HepG2 (cell line): ENCODE data around the gene NAALADL1. TPM values are rescaled to one million over a fixed set of nuclear protein-coding genes. Genes with fewer than 3 reads are reported as not detected.
A peak's percentile ranks its signal among the peaks of the same experiment; 100 is the strongest.

Source experiments
- DNMT1 ChIP-seq: sonication (generic); formaldehyde crosslinking; IDR thresholded peaks from 2 replicates; pipeline ENCODE4 v1.5.1; 2020; ENCODE audit warnings: mild to moderate bottlenecking, missing genetic modification reagents
- FOXO4 ChIP-seq: sonication (generic); formaldehyde crosslinking; conservative IDR thresholded peaks from 2 replicates; pipeline ENCODE4 v1.8.1; 2023; ENCODE audit warnings: missing genetic modification reagents
- HMGXB3 ChIP-seq: sonication (generic); formaldehyde crosslinking; IDR thresholded peaks from 2 replicates; pipeline ENCODE4 v1.4.0; 2020; ENCODE audit warnings: missing genetic modification reagents, borderline replicate concordance
- HNRNPLL ChIP-seq: fragments of 200-400 bp; formaldehyde crosslinking; IDR thresholded peaks from 2 replicates; pipeline ENCODE4 v1.6.1; 2017; ENCODE audit warnings: mild to moderate bottlenecking, low read depth, low read length; ENCODE audit not compliant: poor library complexity, severe bottlenecking
- IRF9 ChIP-seq: sonication (generic); formaldehyde crosslinking; IDR thresholded peaks from 2 replicates; pipeline ENCODE4 v1.8.0; 2022; ENCODE audit warnings: missing genetic modification reagents, mild to moderate bottlenecking, borderline replicate concordance
- MAZ ChIP-seq, 2 experiments: sonication (generic) in 1 of 2; formaldehyde crosslinking in 1 of 2; IDR thresholded peaks; 2 replicates each; pipeline versions ENCODE4 v1.5.0 to v1.6.1; 2012 to 2020; ENCODE audit warnings: low read depth in 2 of 2, mild to moderate bottlenecking in 2 of 2, borderline replicate concordance in 1 of 2, improper control_type of control experiment in 1 of 2, low read length in 1 of 2, missing genetic modification reagents in 1 of 2, moderate library complexity in 1 of 2
- MXD1 ChIP-seq: sonication (generic); formaldehyde crosslinking; IDR thresholded peaks from 2 replicates; pipeline ENCODE4 v1.4.0; 2020; ENCODE audit warnings: mild to moderate bottlenecking, missing genetic modification reagents
- NFAT5 ChIP-seq: sonication (generic); formaldehyde crosslinking; IDR thresholded peaks from 2 replicates; pipeline ENCODE4 v1.4.0; 2020; ENCODE audit warnings: missing genetic modification reagents
- SAP130 ChIP-seq: IDR thresholded peaks from 2 replicates; pipeline ENCODE4 v1.6.1; 2016; ENCODE audit warnings: low read depth
- SMAD9 ChIP-seq: sonication (generic); formaldehyde crosslinking; IDR thresholded peaks from 2 replicates; pipeline ENCODE4 v1.5.1; 2020; ENCODE audit warnings: mild to moderate bottlenecking, missing genetic modification reagents
- ZBTB2 ChIP-seq: sonication (generic); formaldehyde crosslinking; IDR thresholded peaks from 2 replicates; pipeline ENCODE4 v1.8.0; 2022; ENCODE audit warnings: low read depth, missing genetic modification reagents
- ZMAT3 ChIP-seq: sonication (generic); formaldehyde crosslinking; conservative IDR thresholded peaks from 2 replicates; pipeline ENCODE4 v1.7.0; 2021; ENCODE audit warnings: missing genetic modification reagents
- ZNF329 ChIP-seq: sonication (generic); formaldehyde crosslinking; IDR thresholded peaks from 2 replicates; pipeline ENCODE4 v1.9.0; 2021; ENCODE audit warnings: low read depth, mild to moderate bottlenecking, missing genetic modification reagents
- polyA plus RNA-seq, 8 experiments: library from polyadenylated mRNA; depleted of rRNA in 3 of 8; stranded (reverse) in 7 of 8; unstranded in 1 of 8; fragments of >200 nt; fragmentation: Illumina TruSeq in 4 of 8; extraction: Trizol in 4 of 8; gene quantifications; 2 replicates each; pipeline versions ENCODE4 v1.2.1 to v1.2.3, GENCODE V29; 2011 to 2016; ENCODE audit warnings: low read depth in 4 of 8, missing spikeins in 1 of 8, mixed read lengths in 1 of 8; ENCODE audit not compliant: insufficient read depth in 1 of 8
- total RNA-seq, 5 experiments: library from RNA; depleted of rRNA; stranded (reverse); fragments of >200 nt; fragmentation: Illumina TruSeq; extraction: Trizol; gene quantifications; 2 replicates each; pipeline ENCODE4 v1.2.3, GENCODE V29; 2016; ENCODE audit warnings: low read depth in 1 of 5

Gene NAALADL1
- total and polyA plus RNA-seq, 2 of the 13 experiments (the other 11 are each of a cell fraction or from before 2014, with no cell fraction given) = 9.3 to 33.9 TPM

GRCh38 chr11:65019824-65020223 is 38.5 kb downstream of the NAALADL1 start (continued):
- no peak for TF ChIP-seq NFAT5 (CRISPR knock-in tag)
- no peak for TF ChIP-seq MAZ (IDR thresholded peaks at IDR 0.05; ENCODE audit: borderline replicate concordance, low read depth, low read length)
- TF ChIP-seq MAZ (CRISPR knock-in tag; IDR thresholded peaks at IDR 0.05; ENCODE audit: low read depth) = no peak
- TF ChIP-seq MXD1 (CRISPR knock-in tag) = no peak
- no peak for TF ChIP-seq HMGXB3 (CRISPR knock-in tag)
- TF ChIP-seq IRF9 = no peak
- no peak for TF ChIP-seq DNMT1 (CRISPR knock-in tag)
- TF ChIP-seq ZBTB2 (CRISPR knock-in tag) = no peak
- no peak for TF ChIP-seq SMAD9 (CRISPR knock-in tag)
- TF ChIP-seq FOXO4 (CRISPR knock-in tag) = 0 out of 2 replicates have a peak, but pooled peaks have one; percentile 51
- TF ChIP-seq ZNF329 (CRISPR knock-in tag) = no peak
- peak; percentile 55 for TF ChIP-seq SAP130
- TF ChIP-seq ZMAT3 (CRISPR knock-in tag) = no peak
- no peak for TF ChIP-seq HNRNPLL
